TTC549 (cell line): ENCODE measurements around the gene TNFRSF25.

Experiments
- FAIRE-seq: peaks from 2 replicates; lab custom pipeline; 2012; peaks lifted over from hg19 to GRCh38; lab: Jason Lieb, UNC

TNFRSF25 gene

GRCh38 chr1:6486433-6487011, 20.5 kb upstream of the TNFRSF25 start:
- peak; percentile 56 for FAIRE-seq

GRCh38 chr1:6485168-6486101, 19.5 kb upstream of the TNFRSF25 start:
- no peak for FAIRE-seq

DNA sequence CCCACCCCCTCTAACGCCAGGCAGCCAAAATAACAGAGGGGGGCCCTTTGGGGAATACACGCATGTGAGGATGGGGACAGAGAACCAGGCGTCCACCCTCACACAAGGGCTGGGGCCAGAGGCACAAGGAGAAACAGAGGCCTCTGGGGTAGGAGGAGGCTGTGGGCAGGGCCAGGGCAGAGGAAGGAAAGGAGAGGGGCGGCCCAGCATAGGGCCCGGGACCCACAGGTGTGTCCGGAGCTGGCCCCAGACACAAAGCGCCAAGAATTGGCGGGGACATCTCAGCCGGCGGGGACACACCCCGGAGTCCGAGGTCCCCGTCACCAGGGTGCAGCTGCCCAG, 18.8 kb upstream of the TNFRSF25 start:
- FAIRE-seq, result no peak

DNA sequence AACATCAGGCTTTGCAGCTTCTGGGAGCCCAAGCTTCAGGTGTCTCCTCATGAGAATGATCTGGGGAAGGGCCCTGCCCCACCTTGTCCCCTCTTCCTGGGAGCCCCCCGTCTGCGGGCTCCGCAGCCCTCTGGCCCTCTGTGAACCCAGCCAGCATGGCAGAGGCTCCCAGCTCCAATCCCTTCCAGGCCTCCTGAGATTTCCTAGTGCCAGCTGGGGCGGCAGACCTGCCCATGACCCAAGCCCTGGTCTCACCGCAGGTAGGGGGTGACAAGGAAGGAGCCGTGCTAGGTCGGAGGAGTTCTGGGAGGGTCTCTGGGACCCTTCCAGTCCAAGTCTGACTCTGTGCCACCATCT, 17.8 kb upstream of the TNFRSF25 start:
- FAIRE-seq, result no peak

GRCh38 chr1:6483017-6483760, 17.2 kb upstream of the TNFRSF25 start:
- FAIRE-seq, result no peak

DNA sequence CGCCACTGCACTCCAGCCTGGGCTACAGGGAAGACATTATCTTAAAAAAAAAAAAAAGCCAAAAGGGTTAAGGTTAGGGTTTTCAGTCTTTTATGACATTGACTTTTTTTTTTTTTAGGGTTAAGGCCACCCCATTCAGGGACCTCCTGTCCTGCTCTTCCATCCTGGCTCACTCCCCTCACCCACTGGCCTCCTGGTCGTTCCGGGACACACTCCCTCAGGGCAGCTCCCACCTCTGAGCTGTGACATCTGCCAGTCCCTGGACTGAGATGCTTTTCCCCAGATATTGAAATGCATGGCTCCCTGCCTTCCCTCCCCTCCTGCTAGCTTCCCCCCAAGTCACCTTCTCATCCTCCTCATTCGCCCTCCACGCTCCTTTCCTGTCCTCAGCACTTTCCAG, 15.8 kb upstream of the TNFRSF25 start:
- no peak for FAIRE-seq

- no peak for FAIRE-seq
Observed at GRCh38 chr1:6477039-6477820, 11.3 kb upstream of the TNFRSF25 start.

- no peak for FAIRE-seq
Observed at GRCh38 chr1:6476483-6476882, 10.5 kb upstream of the TNFRSF25 start.

DNA sequence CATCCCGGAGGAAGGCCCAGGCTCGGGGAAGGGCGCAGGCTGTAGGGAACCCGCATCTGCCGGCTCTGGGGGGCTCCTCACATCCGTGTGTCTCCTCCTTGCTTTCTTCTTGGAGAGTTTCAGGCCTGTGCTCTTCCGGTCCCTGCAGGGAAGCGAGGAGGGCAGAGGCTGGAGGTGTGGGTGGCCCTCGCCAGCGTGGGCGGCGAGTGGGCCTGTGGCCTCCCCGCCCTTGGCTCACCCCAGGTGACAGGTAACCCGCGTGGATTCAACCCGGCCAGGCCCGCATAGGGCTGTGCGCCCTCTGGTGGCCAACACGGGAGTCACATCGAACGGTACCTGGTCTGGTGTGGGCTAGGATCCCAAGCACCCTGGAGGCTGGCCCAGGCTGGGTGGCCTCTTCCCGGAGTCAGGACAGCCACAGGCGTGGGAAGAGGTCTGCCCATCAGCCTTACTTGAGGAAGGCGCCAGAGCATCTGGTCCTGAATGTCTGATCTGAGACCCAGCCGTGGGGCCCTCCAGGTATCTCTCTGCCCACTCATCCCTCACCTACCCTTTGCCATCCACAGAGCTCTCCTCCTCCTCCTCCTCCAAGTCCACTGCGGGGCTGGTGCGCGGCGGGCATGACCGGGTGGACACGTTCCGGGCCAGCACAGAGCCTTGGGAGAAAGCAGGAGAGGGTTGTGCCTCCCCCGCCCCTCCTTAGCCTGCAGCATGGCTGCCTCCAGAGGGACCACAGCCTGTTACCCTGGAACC, 9.6 kb upstream of the TNFRSF25 start:
- no peak for FAIRE-seq

- no peak for FAIRE-seq
Observed at GRCh38 chr1:6474815-6475282, 8.9 kb upstream of the TNFRSF25 start.

DNA sequence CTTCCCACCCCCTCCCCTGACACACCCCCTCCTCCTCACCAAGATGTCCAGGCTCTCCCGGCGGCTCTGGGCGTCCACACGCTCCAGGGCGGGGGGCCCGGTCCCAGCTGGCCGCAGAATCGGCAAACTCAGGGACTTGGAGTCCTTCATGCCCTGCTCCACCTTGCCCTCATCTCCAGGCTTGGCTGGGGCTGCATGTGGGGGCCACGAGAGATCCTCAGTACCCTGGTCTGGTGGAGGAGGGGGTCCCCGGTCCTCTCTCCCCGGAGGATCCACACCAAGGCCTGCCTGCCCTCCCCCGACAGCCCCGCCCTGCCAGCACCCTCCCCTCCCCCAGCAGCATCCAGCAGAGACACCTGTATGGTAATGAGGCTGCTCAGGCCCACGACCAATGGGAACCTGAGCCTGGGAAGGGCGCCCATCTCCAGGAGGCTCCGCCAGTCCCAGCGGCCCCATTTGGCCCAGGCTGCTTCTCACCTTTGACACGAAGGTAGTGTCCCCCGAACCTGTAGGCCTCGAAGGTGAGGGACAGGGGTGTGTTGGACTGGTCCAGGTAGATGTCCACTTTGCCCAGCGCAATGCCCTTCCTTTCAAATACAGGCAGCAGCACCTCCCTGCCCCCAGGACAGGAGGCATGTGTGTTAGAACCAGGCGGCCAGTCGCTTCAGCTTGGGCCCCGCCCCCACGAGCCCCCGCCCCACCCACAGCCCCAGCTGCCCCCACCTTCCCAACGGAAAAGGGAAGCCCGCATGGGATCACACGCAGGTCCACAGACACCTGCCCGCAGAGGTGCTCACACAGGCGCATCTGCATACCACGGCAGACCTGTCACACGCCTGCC, 8.2 kb upstream of the TNFRSF25 start:
- FAIRE-seq, result no peak

- FAIRE-seq, result no peak
Observed at GRCh38 chr1:6473156-6473555, 7.2 kb upstream of the TNFRSF25 start.

- FAIRE-seq, result no peak
Observed at GRCh38 chr1:6472391-6472790, 6.4 kb upstream of the TNFRSF25 start.

GRCh38 chr1:6471970-6472368, 6.0 kb upstream of the TNFRSF25 start:
- no peak for FAIRE-seq

- no peak for FAIRE-seq
Observed at GRCh38 chr1:6471086-6471969, 5.4 kb upstream of the TNFRSF25 start.

GRCh38 chr1:6470132-6471085, 4.4 kb upstream of the TNFRSF25 start:
- FAIRE-seq, result no peak

GRCh38 chr1:6468729-6469461, 2.9 kb upstream of the TNFRSF25 start:
- FAIRE-seq, result no peak
